ENCODE results near the gene TLL2. TPM values are rescaled to one million over a fixed set of nuclear protein-coding genes. Genes with fewer than 3 reads are reported as not detected.

The TLL2 gene
- total RNA-seq, 2 experiments from 2014 or later = 0.13 TPM; not detected in 1

DNA sequence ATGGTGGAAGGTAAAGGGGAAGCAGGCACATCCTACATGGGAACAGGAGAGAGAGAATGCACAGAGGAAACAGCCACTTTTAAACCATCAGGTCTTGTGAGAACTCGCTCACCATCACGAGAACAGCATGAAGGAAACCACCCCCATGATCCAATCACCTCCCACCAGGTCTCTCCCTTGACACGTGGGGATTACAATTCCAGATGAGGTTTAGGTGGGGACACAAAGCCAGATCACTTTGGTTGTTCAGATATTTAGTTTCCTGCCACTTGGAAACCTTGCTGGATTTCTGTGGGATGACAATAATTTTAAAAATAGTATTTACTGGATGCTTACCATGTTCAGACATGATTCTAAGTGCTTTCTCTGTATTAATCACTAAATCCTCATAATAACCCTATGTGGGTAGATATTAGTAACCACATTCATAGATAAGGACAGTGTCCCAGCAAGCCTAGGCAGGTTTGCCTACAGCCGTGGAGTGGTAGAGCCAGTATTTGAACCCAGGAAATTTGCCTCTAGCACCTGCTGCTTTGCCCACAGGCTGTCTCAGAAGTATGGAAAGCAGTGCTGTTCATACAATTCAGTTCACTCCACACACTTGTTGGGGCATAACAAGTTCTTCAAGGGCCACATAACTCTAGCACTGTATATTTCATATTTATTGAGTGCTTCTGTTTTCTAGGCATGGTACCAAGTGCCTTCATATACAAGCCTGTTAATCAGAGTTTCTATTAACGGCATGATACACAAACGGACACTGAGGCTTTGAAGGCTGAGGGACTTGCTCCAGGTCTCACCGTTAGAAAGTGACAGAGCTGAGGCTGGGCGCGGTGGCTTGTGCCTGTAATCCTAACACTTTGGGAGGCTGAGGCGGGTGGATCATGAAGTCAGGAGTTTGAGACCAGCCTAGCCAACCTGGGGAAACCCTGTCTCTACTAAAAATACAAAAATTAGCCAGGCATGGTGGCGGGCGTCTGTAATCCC is 8.3 kb downstream of the TLL2 start:
- Mint-ChIP-seq H3K9me3 (ENCODE audit: insufficient read depth) (no peaks in the 10 kb centered on the region), H3K27ac (no peak overlapping the region), H3K4me3 (no peak overlapping the region), H3K27me3 (ENCODE audit: low read depth) (peaks cover 14% of the 10 kb centered on the region), H3K36me3 (ENCODE audit: low read depth) (no peaks in the 10 kb centered on the region), H3K4me1 (ENCODE audit: low read depth) (no peaks in the 10 kb centered on the region)
- DNase-seq = no peak
- CTCF ChIA-PET = no interaction called here
- POLR2A ChIA-PET = no interaction called here
- no peak for ATAC-seq

DNA sequence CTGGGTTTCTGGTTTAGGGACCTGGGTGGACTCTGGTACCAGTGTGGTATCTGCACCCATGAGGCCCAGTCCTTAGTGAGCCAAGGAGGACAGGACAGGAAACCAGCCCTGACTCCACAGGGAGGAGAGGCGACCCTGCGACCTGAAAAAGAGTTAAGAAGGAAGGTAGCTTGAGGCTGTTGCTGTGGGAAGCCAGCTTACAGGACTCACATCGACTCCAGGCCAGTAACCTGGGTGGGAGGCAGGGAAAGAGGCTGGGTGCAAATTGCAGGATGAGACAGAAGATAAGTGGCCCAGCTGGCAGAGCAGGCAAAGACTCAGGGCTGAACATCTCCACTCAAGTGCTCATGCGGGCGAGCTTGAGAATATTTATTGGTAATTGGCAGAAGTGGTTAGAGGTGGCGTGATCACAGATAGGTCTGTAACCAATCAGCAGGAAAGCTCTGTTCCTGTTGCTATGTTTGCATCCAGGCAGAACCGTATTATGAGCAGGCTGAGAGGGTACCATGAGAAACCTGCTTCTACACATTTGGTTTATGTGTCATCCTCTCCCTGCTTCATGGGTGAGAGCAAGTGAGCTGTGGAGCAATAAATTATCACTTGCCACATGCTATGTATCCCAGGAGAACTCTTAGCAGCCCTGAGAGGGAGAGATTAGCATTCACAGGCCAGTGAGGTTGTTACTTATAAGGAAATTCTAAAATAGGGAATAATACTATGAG is 11.0 kb downstream of the TLL2 start:
- Mint-ChIP-seq H3K27ac (no peak overlapping the region), H3K36me3 (ENCODE audit: low read depth) (no peaks in the 10 kb centered on the region), H3K4me1 (ENCODE audit: low read depth) (no peaks in the 10 kb centered on the region), H3K27me3 (ENCODE audit: low read depth) (peaks cover 6% of the 10 kb centered on the region), H3K4me3 (no peak overlapping the region), H3K9me3 (ENCODE audit: insufficient read depth) (no peaks in the 10 kb centered on the region)
- ChIA-PET POLR2A (no interaction called here), CTCF (interaction anchor here (0.6 kb wide), 1 partner anchor 8 kb away, joined by 3 read pairs; no protein-coding TSS in a partner anchor)
- DNase-seq = no peak
- no peak for ATAC-seq

- ATAC-seq = no peak
- DNase-seq = no peak
- CTCF ChIA-PET = interaction anchor here (0.6 to 1.2 kb wide), 3 partner anchors 9 to 12 kb away, joined by 3 to 4 read pairs (median 3); partner anchors contain the start of gene TLL2
- Mint-ChIP-seq H3K36me3 (ENCODE audit: low read depth) (no peaks in the 10 kb centered on the region), H3K4me3 (no peak overlapping the region), H3K9me3 (ENCODE audit: insufficient read depth) (no peaks in the 10 kb centered on the region), H3K27me3 (ENCODE audit: low read depth) (peaks cover 6% of the 10 kb centered on the region), H3K27ac (no peak overlapping the region), H3K4me1 (ENCODE audit: low read depth) (no peaks in the 10 kb centered on the region)
- POLR2A ChIA-PET = no interaction called here
Observed at GRCh38 chr10:96501985-96502384, 11.7 kb downstream of the TLL2 start.

- no peak overlapping the region for H3K27ac Mint-ChIP-seq
- DNase-seq = no peak
- ChIA-PET CTCF (interaction anchor here (1.3 kb wide), 1 partner anchor 10 kb away, joined by 3 read pairs; no protein-coding TSS in a partner anchor), POLR2A (no interaction called here)
- H3K27me3 Mint-ChIP-seq (ENCODE audit: low read depth) = peaks cover 6% of the 10 kb centered on the region
- no peak for ATAC-seq
- no peak overlapping the region for H3K4me3 Mint-ChIP-seq
- no peaks in the 10 kb centered on the region for H3K4me1 Mint-ChIP-seq (ENCODE audit: low read depth)
- no peaks in the 10 kb centered on the region for H3K9me3 Mint-ChIP-seq (ENCODE audit: insufficient read depth)
- no peaks in the 10 kb centered on the region for H3K36me3 Mint-ChIP-seq (ENCODE audit: low read depth)
Observed at GRCh38 chr10:96500519-96500918, 13.2 kb downstream of the TLL2 start.

GRCh38 chr10:96500050-96500449 is 13.7 kb downstream of the TLL2 start:
- no peak overlapping the region for H3K4me3 Mint-ChIP-seq
- H3K9me3 Mint-ChIP-seq (ENCODE audit: insufficient read depth) = no peaks in the 10 kb centered on the region
- no peaks in the 10 kb centered on the region for H3K36me3 Mint-ChIP-seq (ENCODE audit: low read depth)
- ATAC-seq (no peak), DNase-seq (no peak)
- POLR2A ChIA-PET = no interaction called here
- peaks cover 5% of the 10 kb centered on the region for H3K27me3 Mint-ChIP-seq (ENCODE audit: low read depth)
- H3K27ac Mint-ChIP-seq = no peak overlapping the region
- CTCF ChIA-PET = no interaction called here
- no peaks in the 10 kb centered on the region for H3K4me1 Mint-ChIP-seq (ENCODE audit: low read depth)

GRCh38 chr10:96497391-96497790 is 16.3 kb downstream of the TLL2 start:
- Mint-ChIP-seq H3K4me1 (ENCODE audit: low read depth) (no peaks in the 10 kb centered on the region), H3K27me3 (ENCODE audit: low read depth) (peaks cover 4% of the 10 kb centered on the region), H3K36me3 (ENCODE audit: low read depth) (no peaks in the 10 kb centered on the region), H3K27ac (no peak overlapping the region), H3K4me3 (no peak overlapping the region), H3K9me3 (ENCODE audit: insufficient read depth) (no peaks in the 10 kb centered on the region)
- DNase-seq = no peak
- ATAC-seq = no peak
- POLR2A ChIA-PET = no interaction called here
- CTCF ChIA-PET = interaction anchor here (2.1 kb wide), 1 partner anchor 127 kb away, joined by 9 read pairs; no protein-coding TSS in a partner anchor

DNA sequence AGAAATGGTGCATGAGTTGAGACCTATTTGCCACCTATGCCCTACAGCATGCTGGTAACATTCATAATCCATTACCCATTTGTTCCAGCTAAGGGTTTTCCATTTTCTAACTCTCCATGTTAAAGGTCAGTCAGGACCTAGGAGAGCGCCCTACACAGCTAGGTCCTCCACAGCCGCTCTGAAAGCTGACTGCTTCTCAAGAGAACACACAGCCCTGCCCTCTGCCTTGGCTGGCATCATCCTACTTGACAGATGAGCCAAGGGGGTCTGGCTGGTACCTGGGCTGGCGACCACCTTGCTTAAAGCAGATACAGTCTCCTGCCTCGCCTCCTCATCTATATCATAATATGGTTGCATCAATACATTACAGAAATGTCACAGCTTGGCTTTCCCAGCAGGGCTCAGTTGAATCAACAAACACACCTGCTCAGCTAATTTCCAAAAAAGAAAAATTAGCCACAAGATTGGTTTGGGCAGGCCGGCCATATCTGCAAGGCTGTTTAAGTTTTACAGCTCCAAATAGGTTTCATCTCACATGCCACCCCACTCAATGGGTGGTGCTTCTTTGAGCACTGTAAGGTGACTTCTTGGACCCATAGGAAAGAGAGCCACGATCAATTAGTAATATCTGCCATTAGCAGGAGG is 17.3 kb downstream of the TLL2 start:
- Mint-ChIP-seq H3K9me3 (ENCODE audit: insufficient read depth) (no peaks in the 10 kb centered on the region), H3K36me3 (ENCODE audit: low read depth) (no peaks in the 10 kb centered on the region), H3K27ac (no peak overlapping the region), H3K4me3 (no peak overlapping the region), H3K27me3 (ENCODE audit: low read depth) (peaks cover 4% of the 10 kb centered on the region), H3K4me1 (ENCODE audit: low read depth) (no peaks in the 10 kb centered on the region)
- CTCF ChIA-PET = interaction anchor here (1.4 kb wide), 1 partner anchor 121 kb away, joined by 4 read pairs; no protein-coding TSS in a partner anchor
- POLR2A ChIA-PET = no interaction called here
- ATAC-seq (no peak), DNase-seq (no peak)

GRCh38 chr10:96495544-96495943 is 18.2 kb downstream of the TLL2 start:
- DNase-seq (no peak), ATAC-seq (no peak)
- H3K4me1 Mint-ChIP-seq (ENCODE audit: low read depth) = no peaks in the 10 kb centered on the region
- ChIA-PET CTCF (interaction anchor here (1.4 kb wide), 1 partner anchor 120 kb away, joined by 4 read pairs; no protein-coding TSS in a partner anchor), POLR2A (no interaction called here)
- H3K36me3 Mint-ChIP-seq (ENCODE audit: low read depth) = no peaks in the 10 kb centered on the region
- H3K27me3 Mint-ChIP-seq (ENCODE audit: low read depth) = peaks cover 2% of the 10 kb centered on the region
- H3K27ac Mint-ChIP-seq = no peak overlapping the region
- H3K4me3 Mint-ChIP-seq = no peak overlapping the region
- H3K9me3 Mint-ChIP-seq (ENCODE audit: insufficient read depth) = no peaks in the 10 kb centered on the region

GRCh38 chr10:96494694-96495093 is 19.0 kb downstream of the TLL2 start:
- ChIA-PET CTCF (no interaction called here), POLR2A (no interaction called here)
- Mint-ChIP-seq H3K36me3 (ENCODE audit: low read depth) (no peaks in the 10 kb centered on the region), H3K27ac (no peak overlapping the region), H3K4me1 (ENCODE audit: low read depth) (no peaks in the 10 kb centered on the region), H3K4me3 (no peak overlapping the region), H3K27me3 (ENCODE audit: low read depth) (peaks cover 2% of the 10 kb centered on the region), H3K9me3 (ENCODE audit: insufficient read depth) (no peaks in the 10 kb centered on the region)
- ATAC-seq = no peak
- DNase-seq = no peak

GRCh38 chr10:96493871-96494525 is 19.7 kb downstream of the TLL2 start:
- Mint-ChIP-seq H3K27ac (no peak overlapping the region), H3K36me3 (ENCODE audit: low read depth) (no peaks in the 10 kb centered on the region), H3K4me3 (no peak overlapping the region), H3K4me1 (ENCODE audit: low read depth) (no peaks in the 10 kb centered on the region), H3K27me3 (ENCODE audit: low read depth) (peaks cover 3% of the 10 kb centered on the region), H3K9me3 (ENCODE audit: insufficient read depth) (no peaks in the 10 kb centered on the region)
- DNase-seq (no peak), ATAC-seq (no peak)
- ChIA-PET CTCF (no interaction called here), POLR2A (no interaction called here)

GRCh38 chr10:96493254-96493653 is 20.5 kb downstream of the TLL2 start:
- H3K27ac Mint-ChIP-seq = no peak overlapping the region
- no peaks in the 10 kb centered on the region for H3K36me3 Mint-ChIP-seq (ENCODE audit: low read depth)
- no peak overlapping the region for H3K4me3 Mint-ChIP-seq
- H3K9me3 Mint-ChIP-seq (ENCODE audit: insufficient read depth) = no peaks in the 10 kb centered on the region
- H3K4me1 Mint-ChIP-seq (ENCODE audit: low read depth) = no peaks in the 10 kb centered on the region
- ChIA-PET CTCF (no interaction called here), POLR2A (no interaction called here)
- DNase-seq = no peak
- ATAC-seq = no peak
- H3K27me3 Mint-ChIP-seq (ENCODE audit: low read depth) = peaks cover 3% of the 10 kb centered on the region
